Stimulated activated CD4-positive, alpha-beta T cell treated with anti-CD3 and anti-CD28 coated beads, TNF-alpha, amount 100 ng/mL, for 1 hour (primary cell): ENCODE measurements around the gene GRAMD1A.

Experiments
- DNase-seq, 3 donors: peaks; one replicate each; pipeline ENCODE4 v3.0.0-alpha.2; 2020; ENCODE audit warnings: low read depth in 3 of 3, low spot score in 1 of 3

The GRAMD1A gene

GRCh38 chr19:35073516-35073915, 73.4 kb downstream of the GRAMD1A start:
- DNase-seq, result no peak

GRCh38 chr19:35073941-35074340, 73.8 kb downstream of the GRAMD1A start:
- DNase-seq, result no peak

- no peak for DNase-seq
Measured at GRCh38 chr19:35074426-35075201, 74.5 kb downstream of the GRAMD1A start.

GRCh38 chr19:35075202-35076025, 75.3 kb downstream of the GRAMD1A start:
- DNase-seq, result no peak

- no peak for DNase-seq
Measured at GRCh38 chr19:35076026-35076370, 75.9 kb downstream of the GRAMD1A start.
